GM18951 (cell line): Measurements from ENCODE around the gene COA8.

Experiments
- POLR2A ChIP-seq: IDR thresholded peaks from 4 replicates; pipeline ENCODE4 v1.6.1; 2011; ENCODE audit warnings: mild to moderate bottlenecking; ENCODE audit not compliant: insufficient read length, insufficient read depth; ENCODE audit errors: extremely low read depth
- in situ Hi-C: fragments of 300-500 bp; cut with MboI; formaldehyde crosslinking; loops from one replicate; pipeline ENCODE4 v1.12.0; 2022; ENCODE audit warnings: low sequenced_read_pairs, mixed read lengths, inconsistent platforms; ENCODE audit not compliant: unreplicated experiment

Gene COA8

GRCh38 chr14:103528587-103529382 lies 34.0 kb upstream of the COA8 start, which contains the start of gene TRMT61A:
TSS of gene TRMT61A (plus strand) at chr14:103529196. CDS start at chr14:103529979, 783 bp downstream.
- TF ChIP-seq POLR2A = peak; percentile 78
- in situ Hi-C loops = no loop called here

GRCh38 chr14:103529383-103530365 lies 33.1 kb upstream of the COA8 start:
- in situ Hi-C loops = no loop called here
- TF ChIP-seq POLR2A = no peak

- no peak for TF ChIP-seq POLR2A
- in situ Hi-C loops = no loop called here
Measured at GRCh38 chr14:103530390-103530789, 32.4 kb upstream of the COA8 start.

GRCh38 chr14:103530831-103531230 lies 31.9 kb upstream of the COA8 start:
- TF ChIP-seq POLR2A = no peak

GRCh38 chr14:103531421-103532215 lies 31.1 kb upstream of the COA8 start:
- in situ Hi-C loops = no loop called here
- TF ChIP-seq POLR2A = no peak

More at GRCh38 chr14:103530831-103531230, 31.9 kb upstream of the COA8 start:
- in situ Hi-C loops = no loop called here

- TF ChIP-seq POLR2A = no peak
- in situ Hi-C loops = no loop called here
Measured at GRCh38 chr14:103532216-103533136, 30.3 kb upstream of the COA8 start.

- no peak for TF ChIP-seq POLR2A
- in situ Hi-C loops = no loop called here
Measured at GRCh38 chr14:103533137-103533998, 29.4 kb upstream of the COA8 start.

- TF ChIP-seq POLR2A = no peak
- in situ Hi-C loops = no loop called here
Measured at GRCh38 chr14:103533999-103534575, 28.7 kb upstream of the COA8 start.

GRCh38 chr14:103534576-103535061 lies 28.1 kb upstream of the COA8 start:
- in situ Hi-C loops = no loop called here
- no peak for TF ChIP-seq POLR2A

- in situ Hi-C loops = no loop called here
- TF ChIP-seq POLR2A = peak; percentile 15
Measured at GRCh38 chr14:103535081-103535890, 27.5 kb upstream of the COA8 start.
